HEK293 (cell line): ENCODE data around the gene LACTBL1.
A peak's percentile ranks its signal among the peaks of the same experiment; 100 is the strongest.

Experiments
- BCL11A ChIP-seq: fragments of 450-650 bp; formaldehyde crosslinking; IDR thresholded peaks from 2 replicates; pipeline ENCODE4 v1.5.1; 2016; ENCODE audit warnings: low read depth, missing biosample characterization, missing genetic modification characterization
- ELK4 ChIP-seq: IDR thresholded peaks from 2 replicates; pipeline ENCODE4 v1.6.1; 2011; ENCODE audit warnings: mild to moderate bottlenecking, low read depth, low read length, borderline replicate concordance
- GLI2 ChIP-seq: fragments of 450-650 bp; formaldehyde crosslinking; IDR thresholded peaks from 2 replicates; pipeline ENCODE4; 2017; ENCODE audit warnings: missing biosample characterization, missing genetic modification characterization, low read depth, borderline replicate concordance
- HOXC10 ChIP-seq: sonication (generic); formaldehyde crosslinking; IDR thresholded peaks from 2 replicates; pipeline ENCODE4 v1.8.1; 2023; ENCODE audit warnings: mild to moderate bottlenecking, missing genetic modification reagents
- MYNN ChIP-seq: fragments of 450-650 bp; formaldehyde crosslinking; IDR thresholded peaks from 2 replicates; pipeline ENCODE4 v1.5.1; 2016; ENCODE audit warnings: missing biosample characterization, missing genetic modification characterization, borderline replicate concordance
- OSR2 ChIP-seq: fragments of 450-650 bp; formaldehyde crosslinking; IDR thresholded peaks from 2 replicates; pipeline ENCODE4 v1.5.1; 2016; ENCODE audit warnings: missing biosample characterization, missing genetic modification characterization
- OVOL3 ChIP-seq: fragments of 450-650 bp; formaldehyde crosslinking; IDR thresholded peaks from 2 replicates; pipeline ENCODE4 v1.5.1; 2016; ENCODE audit warnings: missing biosample characterization, missing genetic modification characterization
- PRDM10 ChIP-seq: fragments of 450-650 bp; formaldehyde crosslinking; IDR thresholded peaks from 2 replicates; pipeline ENCODE4 v1.5.1; 2016; ENCODE audit warnings: missing biosample characterization, missing genetic modification characterization
- TCF7L2 ChIP-seq: IDR thresholded peaks from 2 replicates; pipeline ENCODE4 v1.6.1; 2011; ENCODE audit warnings: low read depth, mild to moderate bottlenecking, inconsistent platforms, low read length, moderate library complexity, borderline replicate concordance
- YY2 ChIP-seq: fragments of 450-650 bp; formaldehyde crosslinking; IDR thresholded peaks from 2 replicates; pipeline ENCODE4 v1.5.1; 2016; ENCODE audit warnings: missing biosample characterization, missing genetic modification characterization
- ZBTB1 ChIP-seq: fragments of 450-650 bp; formaldehyde crosslinking; IDR thresholded peaks from 2 replicates; pipeline ENCODE4 v1.5.1; 2016; ENCODE audit warnings: missing biosample characterization, missing genetic modification characterization
- ZBTB20 ChIP-seq: fragments of 450-650 bp; formaldehyde crosslinking; IDR thresholded peaks from 2 replicates; pipeline ENCODE4 v1.5.1; 2016; ENCODE audit warnings: missing biosample characterization, missing genetic modification characterization
- ZBTB8A ChIP-seq: fragments of 450-650 bp; formaldehyde crosslinking; IDR thresholded peaks from 2 replicates; pipeline ENCODE4 v1.5.1; 2016; ENCODE audit warnings: missing biosample characterization, missing genetic modification characterization
- ZFP37 ChIP-seq: fragments of 450-650 bp; formaldehyde crosslinking; IDR thresholded peaks from 2 replicates; pipeline ENCODE4 v1.5.1; 2016; ENCODE audit warnings: missing biosample characterization, missing genetic modification characterization
- ZIC2 ChIP-seq: fragments of 450-650 bp; formaldehyde crosslinking; IDR thresholded peaks from 2 replicates; pipeline ENCODE4 v1.5.1; 2016; ENCODE audit warnings: missing biosample characterization, missing genetic modification characterization
- ZNF10 ChIP-seq: fragments of 450-650 bp; formaldehyde crosslinking; IDR thresholded peaks from 2 replicates; pipeline ENCODE4 v1.5.1; 2017; ENCODE audit warnings: missing biosample characterization, missing genetic modification characterization
- ZNF132 ChIP-seq: fragments of 450-650 bp; formaldehyde crosslinking; IDR thresholded peaks from 2 replicates; pipeline ENCODE4 v1.5.1; 2017; ENCODE audit warnings: missing biosample characterization, missing genetic modification characterization, borderline replicate concordance
- ZNF140 ChIP-seq: fragments of 450-650 bp; formaldehyde crosslinking; IDR thresholded peaks from 2 replicates; pipeline ENCODE4 v1.5.1; 2016; ENCODE audit warnings: missing biosample characterization, missing genetic modification characterization
- ZNF169 ChIP-seq: fragments of 450-650 bp; formaldehyde crosslinking; IDR thresholded peaks from 2 replicates; pipeline ENCODE4 v1.5.1; 2016; ENCODE audit warnings: missing biosample characterization, missing genetic modification characterization
- ZNF18 ChIP-seq: fragments of 450-650 bp; formaldehyde crosslinking; IDR thresholded peaks from 2 replicates; pipeline ENCODE4 v1.5.1; 2016; ENCODE audit warnings: missing biosample characterization, missing genetic modification characterization
- ZNF248 ChIP-seq: fragments of 450-650 bp; formaldehyde crosslinking; IDR thresholded peaks from 2 replicates; pipeline ENCODE4 v1.5.1; 2017; ENCODE audit warnings: missing biosample characterization, missing genetic modification characterization
- ZNF274 ChIP-seq, 2 experiments: fragments of 200-500 bp in 1 of 2; fragments of 450-650 bp in 1 of 2; sonication (Bioruptor generic) in 1 of 2; formaldehyde crosslinking in 1 of 2; IDR thresholded peaks; 2 replicates each; pipeline versions ENCODE4 v1.5.1 to v1.6.1; 2014 to 2016; ENCODE audit warnings: borderline replicate concordance in 1 of 2, inconsistent platforms in 1 of 2, low read length in 1 of 2, missing biosample characterization in 1 of 2, missing genetic modification characterization in 1 of 2
- ZNF398 ChIP-seq: fragments of 450-650 bp; formaldehyde crosslinking; IDR thresholded peaks from 2 replicates; pipeline ENCODE4 v1.5.1; 2017; ENCODE audit warnings: missing biosample characterization, missing genetic modification characterization
- ZNF426 ChIP-seq: fragments of 450-650 bp; formaldehyde crosslinking; IDR thresholded peaks from 2 replicates; pipeline ENCODE4 v1.5.1; 2017; ENCODE audit warnings: missing biosample characterization, missing genetic modification characterization, mild to moderate bottlenecking, inconsistent platforms, moderate library complexity
- ZNF514 ChIP-seq: fragments of 450-650 bp; formaldehyde crosslinking; IDR thresholded peaks from 2 replicates; pipeline ENCODE4 v1.5.1; 2016; ENCODE audit warnings: missing biosample characterization, missing genetic modification characterization
- ZNF529 ChIP-seq: fragments of 450-650 bp; formaldehyde crosslinking; IDR thresholded peaks from 2 replicates; pipeline ENCODE4 v1.5.1; 2017; ENCODE audit warnings: missing genetic modification characterization, missing biosample characterization; ENCODE audit not compliant: insufficient replicate concordance
- ZNF544 ChIP-seq: fragments of 450-650 bp; formaldehyde crosslinking; IDR thresholded peaks from 2 replicates; pipeline ENCODE4 v1.5.0; 2017; ENCODE audit warnings: missing biosample characterization, missing genetic modification characterization
- ZNF837 ChIP-seq: fragments of 450-650 bp; formaldehyde crosslinking; IDR thresholded peaks from 2 replicates; pipeline ENCODE4 v1.5.1; 2016; ENCODE audit warnings: missing biosample characterization, missing genetic modification characterization
- TF ChIP-seq, protein P1 (sequence below): fragments of 450-650 bp; formaldehyde crosslinking; IDR thresholded peaks from 2 replicates; pipeline ENCODE4 v1.5.1; 2016; ENCODE audit warnings: missing biosample characterization, missing genetic modification characterization

The LACTBL1 gene

GRCh38 chr1:23019094-23019862, 46.6 kb upstream of the LACTBL1 start, which contains the start of gene KDM1A (continued):
- peak; percentile 86; the same call in 1 of the 2 replicates for TF ChIP-seq BCL11A
- TF ChIP-seq ZNF132 = no peak
- no peak for TF ChIP-seq GLI2 (tag by site-specific recombination)
- TF ChIP-seq, protein P1, sequence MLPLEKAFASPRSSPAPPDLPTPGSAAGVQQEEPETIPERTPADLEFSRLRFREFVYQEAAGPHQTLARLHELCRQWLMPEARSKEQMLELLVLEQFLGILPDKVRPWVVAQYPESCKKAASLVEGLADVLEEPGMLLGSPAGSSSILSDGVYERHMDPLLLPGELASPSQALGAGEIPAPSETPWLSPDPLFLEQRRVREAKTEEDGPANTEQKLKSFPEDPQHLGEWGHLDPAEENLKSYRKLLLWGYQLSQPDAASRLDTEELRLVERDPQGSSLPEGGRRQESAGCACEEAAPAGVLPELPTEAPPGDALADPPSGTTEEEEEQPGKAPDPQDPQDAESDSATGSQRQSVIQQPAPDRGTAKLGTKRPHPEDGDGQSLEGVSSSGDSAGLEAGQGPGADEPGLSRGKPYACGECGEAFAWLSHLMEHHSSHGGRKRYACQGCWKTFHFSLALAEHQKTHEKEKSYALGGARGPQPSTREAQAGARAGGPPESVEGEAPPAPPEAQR = peak; percentile 91
- TF ChIP-seq ELK4 = no peak
- TF ChIP-seq ZNF169 (tag by site-specific recombination) = no peak
- TF ChIP-seq ZNF18 = peak; percentile 66; the same call in 1 of the 2 replicates
- TF ChIP-seq ZNF140 (tag by site-specific recombination) = no peak
- TF ChIP-seq ZNF837 (tag by site-specific recombination) = no peak
- TF ChIP-seq OSR2 = 0 out of 2 replicates have a peak, but pooled peaks have one; percentile 25
- 0 out of 2 replicates have a peak, but pooled peaks have one; percentile 22 for TF ChIP-seq ZNF398 (tag by site-specific recombination)
- no peak for TF ChIP-seq ZNF544
- no peak for TF ChIP-seq MYNN (tag by site-specific recombination)
- TF ChIP-seq ZNF10 (tag by site-specific recombination) = no peak
- 0 out of 2 replicates have a peak, but pooled peaks have one; percentile 20 for TF ChIP-seq ZBTB20 (tag by site-specific recombination)
- TF ChIP-seq ZBTB8A (tag by site-specific recombination) = peak; percentile 53
- TF ChIP-seq TCF7L2 = peak; percentile 86
- peak; percentile 90; the same call in 1 of the 2 replicates for TF ChIP-seq ZFP37
- no peak for TF ChIP-seq ZNF529 (tag by site-specific recombination)
- TF ChIP-seq ZNF426 (tag by site-specific recombination) = no peak
- peak; percentile 92 for TF ChIP-seq PRDM10 (tag by site-specific recombination)
- TF ChIP-seq ZNF274 (IDR thresholded peaks at IDR 0.05; ENCODE audit: low read length) = no peak
- TF ChIP-seq ZNF274 (tag by site-specific recombination; IDR thresholded peaks at IDR 0.05; ENCODE audit: borderline replicate concordance) = no peak
- TF ChIP-seq ZNF514 (tag by site-specific recombination) = no peak
- TF ChIP-seq ZNF248 = no peak
- TF ChIP-seq ZBTB1 = no peak
- TF ChIP-seq YY2 (tag by site-specific recombination) = peak; percentile 61; the same call in 1 of the 2 replicates
- 0 out of 2 replicates have a peak, but pooled peaks have one; percentile 58 for TF ChIP-seq OVOL3
- TF ChIP-seq ZIC2 (tag by site-specific recombination) = peak; percentile 71
- TF ChIP-seq HOXC10 (CRISPR knock-in tag) = peak; percentile 82; the same call in 1 of the 2 replicates
